ENCODE measurements around the gene PHACTR1.

- no peak for TF ChIP-seq CTCF (IDR thresholded peaks at IDR 0.05)
- no peak for TF ChIP-seq POLR2A (IDR thresholded peaks at IDR 0.05)
These were observed 349.5 kb downstream of the PHACTR1 start for GRCh38 chr6:13066050-13066449.
